GM12878 (cell line): ENCODE measurements around the gene NR1H4. TPM values are rescaled to one million over a fixed set of nuclear protein-coding genes. Genes with fewer than 3 reads are reported as not detected.

Source experiments
- ATAC-seq: fragments of 200-7000 bp; cut with Tn5 transposase; 3 replicates; pipeline ENCODE4 v1.9.1; 2020; ENCODE audit warnings: mild to moderate bottlenecking, moderate library complexity
- BruUV-seq: library from RNA; stranded (reverse); fragments of 400-500 nt; replicated peaks from 2 replicates; lab custom pipeline; 2021; lab: Mats Ljungman, UMichigan
- CTCF ChIA-PET: fragments of 300-600 bp; sonication (Branson Sonifier 250); formaldehyde crosslinking; extraction: SDS; loops from one replicate; lab custom pipeline; 2021; ENCODE audit warnings: inconsistent platforms; lab: Yijun Ruan, JAX
- POLR2A ChIA-PET: fragments of 350-600 bp; formaldehyde crosslinking; extraction: SDS; loops from one replicate; lab custom pipeline; 2021; ENCODE audit warnings: inconsistent platforms; lab: Charles Lee
- RAD21 ChIA-PET: fragments of 300-600 bp; sonication (Branson Sonifier 250); formaldehyde crosslinking; loops from one replicate; lab custom pipeline; 2023; ENCODE audit warnings: antibody characterized with exemption; ENCODE audit not compliant: unreplicated experiment; lab: Charles Lee
- SMC1A ChIA-PET: fragments of 300-600 bp; sonication (Branson Sonifier 250); formaldehyde crosslinking; loops from one replicate; lab custom pipeline; 2023; ENCODE audit not compliant: unreplicated experiment, uncharacterized antibody; lab: Charles Lee
- DNase-seq: peaks from one replicate; pipeline ENCODE4 v3.0.0-alpha.2; 2011; ENCODE audit warnings: low read depth, low spot score
- FAIRE-seq: peaks from 3 replicates; lab custom pipeline; 2011; peaks lifted over from hg19 to GRCh38; lab: Jason Lieb, UNC
- H2AFZ ChIP-seq: 2 replicates; pipeline ENCODE4 v1.6.0; 2011; ENCODE audit warnings: low read depth, low read length, control low read depth; ENCODE audit not compliant: control insufficient read depth
- H3K27ac ChIP-seq: 2 replicates; pipeline ENCODE4 v1.5.1; 2011; ENCODE audit warnings: control low read depth; ENCODE audit not compliant: control insufficient read depth, insufficient read depth
- H3K27me3 ChIP-seq, 2 experiments: replicated peaks in 1 of 2; 2 replicates each; pipeline versions ENCODE4 v1.6.0 to v1.6.1; 2011; ENCODE audit warnings: low read length in 1 of 2; ENCODE audit not compliant: control insufficient read depth in 2 of 2, insufficient read depth in 2 of 2
- H3K36me3 ChIP-seq, 2 experiments: 2 replicates each; pipeline ENCODE4 v1.5.1; 2011; ENCODE audit warnings: low read length in 1 of 2; ENCODE audit not compliant: control insufficient read depth in 2 of 2, insufficient read depth in 2 of 2
- H3K4me1 ChIP-seq: 2 replicates; pipeline ENCODE4 v1.6.1; 2011; ENCODE audit warnings: mild to moderate bottlenecking, low read length, moderate library complexity, mixed read lengths; ENCODE audit not compliant: control insufficient read depth, insufficient read depth
- H3K4me2 ChIP-seq: 2 replicates; pipeline ENCODE4 v1.6.0; 2011; ENCODE audit warnings: control low read depth; ENCODE audit not compliant: control insufficient read depth, insufficient read depth
- H3K4me3 ChIP-seq: fragments of 200-600 bp; sonication (generic); 2 replicates; pipeline ENCODE4 v1.5.1; 2016
- H3K79me2 ChIP-seq: 2 replicates; pipeline ENCODE4 v1.6.0; 2011; ENCODE audit warnings: low read length; ENCODE audit not compliant: control insufficient read depth, insufficient read depth
- H3K9ac ChIP-seq: 2 replicates; pipeline ENCODE4 v1.8.0; 2011; ENCODE audit warnings: low read length, control low read depth, mixed read lengths; ENCODE audit not compliant: control insufficient read depth, insufficient read depth
- H3K9me3 ChIP-seq: replicated peaks from 3 replicates; pipeline ENCODE4 v1.5.1; 2011; ENCODE audit warnings: mild to moderate bottlenecking, low read length; ENCODE audit not compliant: control insufficient read depth, insufficient read depth
- H4K20me1 ChIP-seq: 2 replicates; pipeline ENCODE4 v1.6.0; 2011; ENCODE audit not compliant: control insufficient read depth, insufficient read depth
- CREM ChIP-seq: IDR thresholded peaks from 2 replicates; pipeline ENCODE4 v1.6.1; 2014; ENCODE audit warnings: antibody characterized with exemption, low read depth
- JUNB ChIP-seq: IDR thresholded peaks from 2 replicates; pipeline ENCODE4 v1.6.1; 2016; ENCODE audit warnings: antibody characterized with exemption, mild to moderate bottlenecking
- MEF2B ChIP-seq: fragments of 450-650 bp; IDR thresholded peaks from 2 replicates; pipeline ENCODE4 v1.6.1; 2018; ENCODE audit warnings: mild to moderate bottlenecking, moderate library complexity; ENCODE audit not compliant: partially characterized antibody, poor library complexity, severe bottlenecking
- NR2C2 ChIP-seq: IDR thresholded peaks from 2 replicates; pipeline ENCODE4 v1.6.1; 2011; ENCODE audit warnings: borderline replicate concordance, low read depth; ENCODE audit not compliant: control insufficient read depth, insufficient read length
- USF1 ChIP-seq: IDR thresholded peaks from 2 replicates; pipeline ENCODE4 v1.6.1; 2011; ENCODE audit warnings: borderline replicate concordance, low read depth, mild to moderate bottlenecking, moderate library complexity, mixed read lengths, low read length; ENCODE audit not compliant: insufficient read depth; ENCODE audit errors: extremely low read length
- WRNIP1 ChIP-seq: IDR thresholded peaks from 2 replicates; pipeline ENCODE4 v1.6.1; 2011; ENCODE audit warnings: low read depth, low read length, improper control_type of control experiment, borderline replicate concordance
- ZNF384 ChIP-seq: IDR thresholded peaks from 2 replicates; pipeline ENCODE4 v1.6.1; 2012; ENCODE audit warnings: low read depth, mild to moderate bottlenecking, low read length, improper control_type of control experiment, borderline replicate concordance
- WGBS: methylation state at CpG from one replicate; pipeline ENCODE4 v1.1.6; 2016; ENCODE audit warnings: low lambda C conversion rate; ENCODE audit not compliant: insufficient replicate concordance, insufficient coverage; ENCODE audit errors: missing lambda C conversion rate; 5-methylcytosine and 5-hydroxymethylcytosine counted together
- in situ Hi-C: fragments of 300-500 bp; cut with MboI; formaldehyde crosslinking; loops from 9 replicates; pipeline ENCODE4 v1.14.3; 2018; ENCODE audit warnings: mixed read lengths
- intact Hi-C: fragments of 100-400 bp; cut with micrococcal nuclease; formaldehyde crosslinking; loops from one replicate; pipeline ENCODE4 v1.14.2; 2022; ENCODE audit not compliant: unreplicated experiment
- polyA plus RNA-seq, 11 experiments: library from polyadenylated mRNA; depleted of rRNA in 4 of 11; unstranded in 6 of 11; stranded (reverse) in 5 of 11; fragments of >200 nt; fragmentation: Nextera tagmentation in 4 of 11; fragmentation: Illumina TruSeq in 1 of 11; extraction: Ambion mirVana in 4 of 11; extraction: Trizol in 1 of 11; gene quantifications; 1 replicate in 1 of 11; 2 replicates in 10 of 11; pipeline versions ENCODE4 v1.2.1 to v1.2.3, GENCODE V29; 2011 to 2016; ENCODE audit warnings: inconsistent platforms in 2 of 11, missing spikeins in 2 of 11, low read depth in 1 of 11
- total RNA-seq, 4 experiments: library from RNA; depleted of rRNA in 3 of 4; stranded (reverse); fragments of >200 nt in 3 of 4; fragmentation: Illumina TruSeq in 1 of 4; extraction: Trizol in 1 of 4; gene quantifications; 2 replicates each; pipeline versions ENCODE4 v1.2.1 to v1.2.3, GENCODE V29; 2013 to 2021
- TF ChIP-seq, protein P1 (sequence below): fragments of 450-650 bp; formaldehyde crosslinking; IDR thresholded peaks from 2 replicates; pipeline ENCODE4 v1.4.0; 2022; ENCODE audit warnings: mild to moderate bottlenecking, moderate library complexity
- TF ChIP-seq, protein P2 (sequence below): fragments of 450-650 bp; IDR thresholded peaks from 2 replicates; pipeline ENCODE4 v1.6.1; 2016; ENCODE audit warnings: mild to moderate bottlenecking
- TF ChIP-seq, protein P3 (sequence below): fragments of 450-650 bp; IDR thresholded peaks from 2 replicates; pipeline ENCODE4 v1.6.1; 2017; ENCODE audit warnings: mild to moderate bottlenecking, moderate library complexity

The NR1H4 gene
- total and polyA plus RNA-seq, 10 of the 15 experiments (the other 5 are each of a cell fraction or from before 2014, with no cell fraction given): 0.04 TPM; not detected in 9

GRCh38 chr12:100493396-100494012, 19.8 kb downstream of the NR1H4 start:
- intact Hi-C loops (no loop called here), in situ Hi-C loops (no loop called here)
- no peak overlapping the region for H3K9ac ChIP-seq
- RAD21 ChIA-PET: no interaction called here
- no peaks in the 10 kb centered on the region for H4K20me1 ChIP-seq
- no peak overlapping the region for H3K4me3 ChIP-seq
- no peak overlapping the region for H3K27ac ChIP-seq
- H3K36me3 ChIP-seq: no peaks in the 10 kb centered on the region
- no peaks in the 10 kb centered on the region for H3K9me3 ChIP-seq
- POLR2A ChIA-PET: no interaction called here
- no peaks in the 10 kb centered on the region for H3K27me3 ChIP-seq
- H3K4me1 ChIP-seq: no peaks in the 10 kb centered on the region
- no peaks in the 10 kb centered on the region for H3K79me2 ChIP-seq
- no TSS peak for BruUV-seq
- H3K4me2 ChIP-seq: no peak overlapping the region
- no peak overlapping the region for H2AFZ ChIP-seq
- SMC1A ChIA-PET: no interaction called here
- DNase-seq (no peak), FAIRE-seq (no peak), ATAC-seq (no peak)
- CTCF ChIA-PET: no interaction called here
- WGBS: 45% methylated on average over 6 of the region's 6 CpGs
- TF ChIP-seq, protein P1, sequence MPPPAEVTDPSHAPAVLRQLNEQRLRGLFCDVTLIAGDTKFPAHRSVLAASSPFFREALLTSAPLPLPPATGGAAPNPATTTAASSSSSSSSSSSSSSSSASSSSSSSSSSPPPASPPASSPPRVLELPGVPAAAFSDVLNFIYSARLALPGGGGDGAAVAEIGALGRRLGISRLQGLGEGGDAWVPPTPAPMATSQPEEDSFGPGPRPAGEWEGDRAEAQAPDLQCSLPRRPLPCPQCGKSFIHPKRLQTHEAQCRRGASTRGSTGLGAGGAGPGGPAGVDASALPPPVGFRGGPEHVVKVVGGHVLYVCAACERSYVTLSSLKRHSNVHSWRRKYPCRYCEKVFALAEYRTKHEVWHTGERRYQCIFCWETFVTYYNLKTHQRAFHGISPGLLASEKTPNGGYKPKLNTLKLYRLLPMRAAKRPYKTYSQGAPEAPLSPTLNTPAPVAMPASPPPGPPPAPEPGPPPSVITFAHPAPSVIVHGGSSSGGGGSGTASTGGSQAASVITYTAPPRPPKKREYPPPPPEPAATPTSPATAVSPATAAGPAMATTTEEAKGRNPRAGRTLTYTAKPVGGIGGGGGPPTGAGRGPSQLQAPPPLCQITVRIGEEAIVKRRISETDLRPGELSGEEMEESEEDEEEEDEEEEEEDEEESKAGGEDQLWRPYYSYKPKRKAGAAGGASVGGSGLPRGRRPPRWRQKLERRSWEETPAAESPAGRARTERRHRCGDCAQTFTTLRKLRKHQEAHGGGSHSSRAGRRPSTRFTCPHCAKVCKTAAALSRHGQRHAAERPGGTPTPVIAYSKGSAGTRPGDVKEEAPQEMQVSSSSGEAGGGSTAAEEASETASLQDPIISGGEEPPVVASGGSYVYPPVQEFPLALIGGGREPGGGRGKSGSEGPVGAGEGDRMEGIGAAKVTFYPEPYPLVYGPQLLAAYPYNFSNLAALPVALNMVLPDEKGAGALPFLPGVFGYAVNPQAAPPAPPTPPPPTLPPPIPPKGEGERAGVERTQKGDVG (CRISPR knock-in tag): no peak
- TF ChIP-seq CREM (no peak), NR2C2 (no peak), ZNF384 (no peak), MEF2B (no peak), JUNB (no peak), USF1 (no peak), WRNIP1 (no peak)
- TF ChIP-seq, protein P2, sequence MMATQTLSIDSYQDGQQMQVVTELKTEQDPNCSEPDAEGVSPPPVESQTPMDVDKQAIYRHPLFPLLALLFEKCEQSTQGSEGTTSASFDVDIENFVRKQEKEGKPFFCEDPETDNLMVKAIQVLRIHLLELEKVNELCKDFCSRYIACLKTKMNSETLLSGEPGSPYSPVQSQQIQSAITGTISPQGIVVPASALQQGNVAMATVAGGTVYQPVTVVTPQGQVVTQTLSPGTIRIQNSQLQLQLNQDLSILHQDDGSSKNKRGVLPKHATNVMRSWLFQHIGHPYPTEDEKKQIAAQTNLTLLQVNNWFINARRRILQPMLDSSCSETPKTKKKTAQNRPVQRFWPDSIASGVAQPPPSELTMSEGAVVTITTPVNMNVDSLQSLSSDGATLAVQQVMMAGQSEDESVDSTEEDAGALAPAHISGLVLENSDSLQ: no peak
- TF ChIP-seq, protein P3, sequence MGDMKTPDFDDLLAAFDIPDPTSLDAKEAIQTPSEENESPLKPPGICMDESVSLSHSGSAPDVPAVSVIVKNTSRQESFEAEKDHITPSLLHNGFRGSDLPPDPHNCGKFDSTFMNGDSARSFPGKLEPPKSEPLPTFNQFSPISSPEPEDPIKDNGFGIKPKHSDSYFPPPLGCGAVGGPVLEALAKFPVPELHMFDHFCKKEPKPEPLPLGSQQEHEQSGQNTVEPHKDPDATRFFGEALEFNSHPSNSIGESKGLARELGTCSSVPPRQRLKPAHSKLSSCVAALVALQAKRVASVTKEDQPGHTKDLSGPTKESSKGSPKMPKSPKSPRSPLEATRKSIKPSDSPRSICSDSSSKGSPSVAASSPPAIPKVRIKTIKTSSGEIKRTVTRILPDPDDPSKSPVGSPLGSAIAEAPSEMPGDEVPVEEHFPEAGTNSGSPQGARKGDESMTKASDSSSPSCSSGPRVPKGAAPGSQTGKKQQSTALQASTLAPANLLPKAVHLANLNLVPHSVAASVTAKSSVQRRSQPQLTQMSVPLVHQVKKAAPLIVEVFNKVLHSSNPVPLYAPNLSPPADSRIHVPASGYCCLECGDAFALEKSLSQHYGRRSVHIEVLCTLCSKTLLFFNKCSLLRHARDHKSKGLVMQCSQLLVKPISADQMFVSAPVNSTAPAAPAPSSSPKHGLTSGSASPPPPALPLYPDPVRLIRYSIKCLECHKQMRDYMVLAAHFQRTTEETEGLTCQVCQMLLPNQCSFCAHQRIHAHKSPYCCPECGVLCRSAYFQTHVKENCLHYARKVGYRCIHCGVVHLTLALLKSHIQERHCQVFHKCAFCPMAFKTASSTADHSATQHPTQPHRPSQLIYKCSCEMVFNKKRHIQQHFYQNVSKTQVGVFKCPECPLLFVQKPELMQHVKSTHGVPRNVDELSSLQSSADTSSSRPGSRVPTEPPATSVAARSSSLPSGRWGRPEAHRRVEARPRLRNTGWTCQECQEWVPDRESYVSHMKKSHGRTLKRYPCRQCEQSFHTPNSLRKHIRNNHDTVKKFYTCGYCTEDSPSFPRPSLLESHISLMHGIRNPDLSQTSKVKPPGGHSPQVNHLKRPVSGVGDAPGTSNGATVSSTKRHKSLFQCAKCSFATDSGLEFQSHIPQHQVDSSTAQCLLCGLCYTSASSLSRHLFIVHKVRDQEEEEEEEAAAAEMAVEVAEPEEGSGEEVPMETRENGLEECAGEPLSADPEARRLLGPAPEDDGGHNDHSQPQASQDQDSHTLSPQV: no peak
